Measurements from ENCODE around the gene CDC42BPA.

GRCh38 chr1:227125929-227126545 lies 192.3 kb downstream of the CDC42BPA start:
- TF ChIP-seq RFX5 (IDR thresholded peaks at IDR 0.05) (no peak), JUN (IDR thresholded peaks at IDR 0.05) (no peak)
